GM19397 (cell line): ENCODE results near the gene NCAPD3.

ENCODE experiments used
- ATAC-seq: cut with Tn5 transposase; IDR thresholded peaks from one replicate; pipeline ENCODE4 v1.9.1; 2021; ENCODE audit warnings: mild to moderate bottlenecking, moderate library complexity; ENCODE audit not compliant: unreplicated experiment

The NCAPD3 gene

DNA sequence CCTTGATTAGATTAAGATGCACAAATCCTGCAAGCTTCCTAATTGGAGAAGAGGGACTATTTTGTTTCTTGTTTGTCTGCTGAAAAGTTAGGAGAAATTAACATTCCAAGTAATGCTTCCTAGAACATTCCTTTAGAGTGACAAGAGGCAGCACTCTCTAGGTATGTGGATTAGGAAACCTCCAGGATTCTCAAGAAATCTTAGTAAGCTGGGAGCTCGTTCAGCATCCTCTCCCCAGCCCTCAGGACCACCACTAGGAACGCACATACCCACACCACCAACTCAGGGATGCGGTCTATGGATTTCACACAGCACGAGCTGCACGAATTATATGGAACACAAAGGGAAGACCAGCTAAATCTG lies 52.9 kb downstream of the NCAPD3 start:
- ATAC-seq: no peak

DNA sequence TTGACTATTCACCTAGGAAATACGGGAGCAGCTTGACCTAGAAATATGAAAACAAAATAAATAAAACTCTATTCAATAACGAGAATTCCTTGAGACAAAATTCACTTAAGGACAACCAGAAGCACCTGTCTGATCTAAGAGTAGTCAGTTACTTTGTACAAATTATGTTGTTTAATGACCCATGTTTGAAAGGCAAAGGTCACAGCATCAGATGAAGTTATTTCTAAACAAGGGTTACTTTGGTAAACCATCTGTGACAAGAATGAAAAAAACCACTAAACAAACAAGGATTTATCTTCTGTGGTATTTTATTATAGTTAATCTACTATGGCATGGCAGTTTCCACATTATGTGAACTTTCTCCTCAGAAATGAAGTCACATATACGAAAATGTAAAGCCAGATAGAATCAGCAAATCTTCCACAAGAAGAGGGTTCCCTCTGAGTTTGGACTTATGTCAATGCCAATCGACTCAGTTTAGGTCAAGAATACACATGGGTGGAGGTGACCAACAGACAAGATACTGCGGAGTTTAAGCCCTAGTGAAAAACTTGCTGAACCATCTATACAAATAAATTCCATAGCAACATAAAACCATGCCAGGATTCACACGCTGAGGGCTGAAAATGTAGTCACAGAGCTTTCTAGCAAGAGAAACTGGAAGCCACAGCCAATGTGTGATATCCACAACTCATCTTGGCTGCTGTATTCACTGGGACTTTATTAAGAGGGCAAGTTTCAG lies 53.4 kb downstream of the NCAPD3 start:
- ATAC-seq: no peak

DNA sequence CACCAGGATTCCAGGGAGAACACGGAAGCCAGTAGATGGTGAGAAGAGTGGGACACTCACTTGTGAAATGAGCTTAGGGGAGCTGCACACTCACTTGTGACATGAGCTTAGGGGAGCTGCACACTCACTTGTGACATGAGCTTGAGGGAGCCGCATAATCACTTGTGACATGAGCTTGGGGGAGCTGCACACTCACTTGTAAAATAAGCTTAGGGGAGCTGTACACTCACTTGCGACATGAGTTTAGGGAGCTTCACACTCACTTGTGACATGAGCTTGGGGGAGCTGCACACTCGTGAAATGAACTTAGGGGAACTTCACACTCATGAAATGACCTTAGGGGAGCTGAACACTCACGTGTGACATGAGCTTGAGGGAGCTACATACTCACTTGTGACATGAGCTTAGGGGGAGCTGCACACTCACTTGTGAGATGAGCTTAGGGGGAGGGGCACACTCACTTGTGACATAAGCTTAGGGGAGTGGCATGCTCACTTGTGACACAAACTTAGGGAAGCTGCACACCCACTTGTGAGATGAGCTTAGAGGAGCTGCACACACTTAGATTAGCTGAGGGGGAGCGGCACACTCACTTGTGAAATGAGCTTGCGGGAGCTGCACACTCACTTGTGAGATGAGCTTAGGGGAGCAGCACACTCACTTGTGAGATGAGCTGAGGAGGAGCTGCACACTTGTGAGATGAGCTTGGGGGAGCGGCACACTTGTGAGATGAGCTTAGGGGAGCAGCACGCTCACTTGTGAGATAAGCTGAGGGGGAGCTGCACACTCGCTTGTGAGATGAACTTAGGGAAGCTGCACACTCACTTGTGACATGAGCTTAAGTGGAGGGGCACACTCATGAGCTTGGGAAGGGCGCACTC lies 59.0 kb downstream of the NCAPD3 start:
- ATAC-seq: no peak

DNA sequence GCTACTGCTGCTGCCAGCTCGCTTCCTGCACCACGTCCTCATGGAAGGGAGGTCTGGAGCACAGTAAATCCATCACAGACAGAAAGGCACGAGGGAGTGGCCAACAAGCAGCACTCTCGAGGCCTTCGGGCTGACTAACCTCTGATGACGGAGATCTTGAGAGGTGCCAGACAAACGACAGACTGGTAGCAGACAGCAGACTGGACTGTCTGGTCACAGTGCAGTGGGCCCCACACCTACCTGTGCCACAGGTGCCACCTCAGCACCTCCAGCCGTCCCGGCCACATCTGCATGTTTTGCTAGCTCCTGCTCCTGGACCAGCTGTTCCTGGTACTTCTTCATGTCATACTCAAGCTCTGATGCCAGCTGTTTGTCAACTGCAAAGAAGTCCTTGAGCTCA lies 64.1 kb downstream of the NCAPD3 start:
- no peak for ATAC-seq

DNA sequence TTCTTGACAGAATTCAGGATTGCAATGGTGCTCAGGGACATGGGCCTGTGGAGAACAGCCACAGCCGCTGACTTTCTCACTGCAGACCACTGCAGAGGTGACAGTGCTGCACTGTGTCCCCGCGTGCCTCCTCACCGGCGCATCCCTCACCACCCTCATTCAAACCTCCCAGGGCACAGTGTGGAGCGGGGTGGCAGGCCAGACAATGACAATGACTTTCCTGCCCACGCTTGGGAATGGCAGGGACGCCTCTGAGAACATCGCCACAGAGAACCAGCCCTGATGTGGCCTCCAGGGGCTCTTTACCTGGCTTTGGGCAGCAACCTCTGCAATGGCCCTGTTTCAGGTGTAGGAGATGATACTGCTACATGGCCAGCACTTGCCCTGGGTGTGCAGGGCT lies 65.7 kb downstream of the NCAPD3 start:
- no peak for ATAC-seq

DNA sequence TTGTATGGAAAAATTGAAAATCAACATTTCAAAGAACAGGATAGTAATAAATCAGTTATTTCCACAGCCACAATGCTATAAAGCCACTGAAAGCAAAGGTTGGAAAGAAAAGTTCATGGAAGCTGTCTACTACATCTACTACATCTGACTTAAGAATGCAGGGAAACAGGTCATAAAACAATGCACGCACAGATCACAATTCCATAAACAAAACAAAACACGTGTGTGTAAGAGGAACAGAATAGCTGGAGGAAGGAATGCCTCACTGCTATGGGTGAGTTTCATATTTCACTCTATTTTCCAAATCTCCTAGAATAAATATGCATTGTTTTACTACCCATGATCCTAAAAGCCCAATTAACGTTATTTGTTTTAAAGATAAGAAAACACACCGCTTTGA lies 66.3 kb downstream of the NCAPD3 start:
- ATAC-seq: no peak

DNA sequence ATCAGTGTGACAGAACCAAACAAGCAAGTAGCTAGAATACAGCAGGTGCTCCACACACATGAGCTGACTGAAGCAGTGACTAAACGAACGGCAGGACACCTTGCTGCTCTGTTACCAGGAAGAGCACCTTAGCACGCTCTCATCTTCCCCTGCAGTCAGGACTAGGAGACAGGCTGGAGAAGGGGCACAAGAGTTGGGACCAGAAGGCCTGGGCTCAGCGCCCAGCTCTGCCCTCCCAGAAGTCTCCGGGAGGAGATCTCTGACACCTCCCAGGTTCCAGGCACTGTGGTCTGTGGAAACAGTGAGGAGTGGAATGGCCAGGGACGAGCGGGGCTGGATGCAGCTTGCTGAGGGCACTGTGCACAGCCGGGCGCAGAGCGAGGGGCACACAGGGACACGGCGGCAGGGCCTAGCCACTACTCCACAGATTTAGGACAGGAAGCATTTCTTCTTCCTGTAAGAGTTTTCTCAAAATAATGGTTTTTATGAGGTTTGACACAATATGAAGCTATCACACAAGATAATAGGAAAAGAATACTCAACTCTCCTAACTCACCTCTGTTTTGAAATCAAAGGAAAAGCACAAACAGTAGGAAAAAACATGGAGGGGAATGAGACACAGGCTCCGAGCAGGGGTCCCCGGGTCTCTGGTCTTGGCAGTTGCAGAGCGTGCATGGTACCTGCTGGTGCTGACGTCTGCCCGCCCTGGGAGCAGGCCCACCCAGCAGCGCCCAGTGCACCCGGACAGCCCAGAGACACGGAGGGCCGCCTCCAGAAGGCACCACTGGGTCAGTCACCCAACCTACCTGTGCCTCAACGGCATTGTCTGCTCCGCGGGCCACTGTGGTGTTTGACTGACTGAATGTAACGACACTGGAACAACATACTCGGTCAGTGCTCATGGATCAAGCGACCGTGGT lies 67.6 kb downstream of the NCAPD3 start:
- ATAC-seq: no peak

DNA sequence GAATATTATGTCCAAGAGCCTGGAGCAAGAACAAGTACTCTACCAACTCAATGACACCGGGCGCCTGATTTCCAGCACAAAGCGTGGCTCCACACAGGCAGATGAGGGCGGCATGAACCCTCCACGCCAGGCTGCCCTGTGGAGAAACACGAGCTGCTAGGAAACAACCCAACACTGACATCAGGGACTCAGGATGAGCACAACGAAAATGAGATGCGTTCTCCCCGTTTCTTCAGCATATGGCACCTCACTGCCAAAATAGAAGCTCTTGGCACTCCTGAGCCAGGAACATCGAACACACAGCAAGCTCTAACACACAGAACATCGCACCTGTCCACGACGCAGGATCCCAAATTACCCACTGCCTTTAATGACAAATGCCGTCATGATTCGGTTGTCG lies 68.3 kb downstream of the NCAPD3 start:
- ATAC-seq: no peak

DNA sequence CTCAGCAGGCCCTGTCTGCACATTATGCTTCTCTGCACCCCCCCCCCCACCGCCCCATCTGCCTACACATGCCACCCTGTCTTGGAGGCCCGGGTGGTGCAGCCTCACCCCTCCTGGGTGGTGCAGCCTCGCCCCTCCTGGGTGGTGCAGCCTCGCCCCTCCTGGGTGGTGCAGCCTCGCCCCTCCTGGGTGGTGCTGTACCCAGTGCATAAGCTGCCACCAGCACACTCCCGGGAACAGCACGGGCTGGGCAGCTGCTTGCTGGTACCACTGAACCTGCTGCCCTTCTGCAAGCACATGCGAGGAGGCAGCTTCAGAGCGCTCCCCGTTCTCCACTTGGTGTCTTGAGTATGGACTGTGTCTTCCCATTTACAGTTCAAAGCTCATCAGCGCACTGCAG lies 69.3 kb downstream of the NCAPD3 start:
- ATAC-seq: no peak

DNA sequence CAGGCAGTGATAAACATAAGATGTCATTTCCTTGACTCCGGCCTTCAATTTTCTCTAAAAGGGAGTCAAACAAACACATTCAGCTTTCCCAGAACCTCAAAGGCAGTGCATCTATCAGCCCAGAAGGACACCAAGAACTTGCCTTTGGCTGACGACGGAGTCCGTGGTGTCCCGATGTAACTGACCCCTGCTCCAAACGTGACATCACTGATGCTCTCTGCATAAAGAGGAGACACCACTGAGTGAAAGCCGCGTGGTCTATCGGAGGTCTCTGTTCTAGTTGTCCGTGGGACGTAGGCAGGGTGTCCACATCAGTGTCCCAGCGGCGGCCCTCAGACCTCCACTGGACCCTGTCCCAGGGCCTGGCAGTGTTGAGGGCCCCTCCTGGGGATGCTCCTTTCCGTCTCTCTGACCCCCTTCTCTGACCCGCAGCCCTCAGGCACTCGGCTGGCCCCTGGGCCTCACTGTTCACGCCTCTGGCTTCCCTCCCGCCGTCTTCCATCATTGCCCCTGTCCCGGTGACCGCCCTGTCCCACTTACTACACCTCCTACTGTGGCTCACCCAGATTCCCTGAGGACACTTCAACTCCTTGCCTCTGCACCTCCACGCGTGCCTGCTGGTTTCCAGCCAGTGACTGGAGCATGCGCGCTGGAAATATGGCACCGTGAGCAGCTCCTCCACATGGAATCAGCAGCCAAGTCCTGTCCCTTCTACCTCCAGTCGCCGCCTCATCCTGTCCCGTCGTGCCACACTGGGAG lies 70.4 kb downstream of the NCAPD3 start:
- no peak for ATAC-seq

DNA sequence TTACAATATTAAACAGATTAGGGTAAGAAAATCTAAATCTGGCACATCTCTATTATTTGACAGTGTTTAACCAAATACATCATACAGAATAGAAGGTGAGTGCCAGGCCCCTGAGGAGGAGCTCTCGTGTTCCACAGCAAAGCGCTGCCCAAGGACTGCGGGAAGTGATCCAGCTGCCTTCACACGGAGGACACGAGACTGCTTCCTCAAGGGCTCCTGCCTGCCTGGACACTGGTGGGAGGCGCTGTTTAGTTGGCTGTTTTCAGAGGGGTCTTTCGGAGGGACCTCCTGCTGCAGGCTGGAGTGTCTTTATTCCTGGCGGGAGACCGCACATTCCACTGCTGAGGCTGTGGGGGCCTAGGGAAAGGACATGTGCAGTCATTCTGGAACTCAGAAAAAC lies 71.1 kb downstream of the NCAPD3 start:
- ATAC-seq: no peak

DNA sequence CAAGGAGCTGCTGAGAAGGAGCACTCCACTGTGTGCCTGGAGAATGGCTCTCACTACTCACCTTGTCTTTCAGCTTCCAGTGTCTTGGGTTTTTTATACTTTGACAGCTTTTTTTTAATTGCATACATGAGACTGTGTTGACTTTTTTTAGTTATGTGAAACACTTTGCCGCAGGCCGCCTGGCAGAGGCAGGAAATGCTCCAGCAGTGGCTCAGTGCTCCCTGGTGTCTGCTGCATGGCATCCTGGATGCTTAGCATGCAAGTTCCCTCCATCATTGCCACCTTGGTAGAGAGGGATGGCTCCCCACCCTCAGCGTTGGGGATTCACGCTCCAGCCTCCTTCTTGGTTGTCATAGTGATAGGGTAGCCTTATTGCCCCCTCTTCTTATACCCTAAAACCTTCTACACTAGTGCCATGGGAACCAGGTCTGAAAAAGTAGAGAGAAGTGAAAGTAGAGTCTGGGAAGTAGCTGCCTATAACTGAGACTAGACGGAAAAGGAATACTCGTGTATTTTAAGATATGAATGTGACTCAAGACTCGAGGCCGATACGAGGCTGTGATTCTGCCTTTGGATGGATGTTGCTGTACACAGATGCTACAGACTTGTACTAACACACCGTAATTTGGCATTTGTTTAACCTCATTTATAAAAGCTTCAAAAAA lies 72.6 kb downstream of the NCAPD3 start:
- no peak for ATAC-seq

DNA sequence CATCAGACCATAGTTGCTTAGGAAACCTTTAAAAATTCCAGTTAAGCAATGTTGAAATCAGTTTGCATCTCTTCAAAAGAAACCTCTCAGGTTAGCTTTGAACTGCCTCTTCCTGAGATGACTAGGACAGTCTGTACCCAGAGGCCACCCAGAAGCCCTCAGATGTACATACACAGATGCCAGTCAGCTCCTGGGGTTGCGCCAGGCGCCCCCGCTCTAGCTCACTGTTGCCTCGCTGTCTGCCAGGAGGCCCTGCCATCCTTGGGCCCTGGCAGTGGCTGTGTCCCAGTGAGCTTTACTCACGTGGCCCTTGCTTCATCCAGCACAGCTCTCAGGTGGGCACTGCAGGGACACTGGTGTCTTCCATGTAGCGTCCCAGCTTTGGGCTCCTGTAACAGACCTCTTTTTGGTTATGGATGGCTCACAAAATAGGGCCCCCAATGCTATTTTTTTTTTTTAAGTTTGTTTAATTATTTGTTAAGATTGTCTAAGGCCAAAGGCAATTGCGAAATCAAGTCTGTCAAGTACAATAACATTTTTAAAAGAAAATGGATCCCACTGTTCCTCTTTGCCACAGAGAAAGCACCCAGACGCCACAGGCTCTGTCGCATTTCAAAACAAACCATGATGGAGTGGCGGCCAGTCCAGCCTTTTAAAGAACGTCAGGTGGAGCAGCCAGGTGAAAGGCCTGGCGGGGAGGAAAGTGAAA lies 73.4 kb downstream of the NCAPD3 start:
- no peak for ATAC-seq

DNA sequence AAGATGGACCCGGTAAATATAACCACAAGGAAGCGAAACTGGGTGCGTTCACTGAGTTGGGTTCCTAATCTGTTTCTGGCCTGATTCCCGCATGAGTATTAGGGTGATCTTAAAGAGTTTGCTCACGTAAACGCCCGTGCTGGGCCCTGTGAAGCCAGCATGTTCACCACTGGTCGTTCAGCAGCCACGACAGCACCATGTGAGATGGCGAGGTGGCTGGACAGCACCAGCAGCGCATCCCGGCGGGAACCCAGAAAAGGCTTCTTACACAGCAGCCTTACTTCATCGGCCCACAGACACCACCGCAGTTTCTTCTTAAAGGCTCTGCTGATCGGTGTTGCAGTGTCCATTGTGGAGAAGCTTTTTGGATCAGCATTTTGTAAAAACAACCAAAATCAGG lies 74.4 kb downstream of the NCAPD3 start:
- ATAC-seq: no peak

DNA sequence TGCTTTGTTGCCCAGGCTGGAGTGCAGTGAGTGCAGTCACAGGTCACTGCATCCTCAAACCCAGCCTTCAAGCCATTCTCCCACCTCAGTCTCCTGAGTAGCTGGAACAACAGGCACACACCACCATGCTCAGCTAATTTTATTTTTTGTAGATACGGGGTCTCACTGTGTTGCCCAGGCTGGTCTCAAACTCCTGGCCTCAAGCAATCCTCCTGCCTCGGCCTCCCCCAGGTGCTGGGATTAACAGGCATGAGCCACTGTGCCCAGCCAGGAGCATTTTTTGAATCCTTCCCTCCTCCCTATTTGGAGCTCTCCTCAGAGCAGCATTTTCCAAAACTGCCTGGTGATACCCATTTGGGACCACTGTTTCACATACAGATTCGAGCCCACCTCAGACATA lies 77.2 kb downstream of the NCAPD3 start:
- ATAC-seq: no peak

DNA sequence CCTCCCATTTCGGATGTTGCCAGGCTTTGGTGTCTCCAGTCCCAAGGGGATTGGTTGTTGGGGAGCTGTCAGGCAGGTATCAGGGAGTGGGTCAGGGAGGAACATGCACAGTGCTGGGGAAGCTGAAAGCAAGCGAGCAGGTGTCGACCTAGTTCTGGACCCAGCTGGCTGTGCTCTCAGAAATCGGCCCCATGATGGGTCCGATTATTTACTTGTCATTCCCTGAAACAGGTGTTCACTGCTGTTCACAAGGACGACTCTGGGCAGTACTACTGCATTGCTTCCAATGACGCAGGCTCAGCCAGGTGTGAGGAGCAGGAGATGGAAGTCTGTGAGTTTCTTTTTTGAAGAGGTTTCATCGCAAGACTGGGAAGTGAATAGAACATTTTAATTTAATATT lies 78.1 kb downstream of the NCAPD3 start:
- no peak for ATAC-seq

DNA sequence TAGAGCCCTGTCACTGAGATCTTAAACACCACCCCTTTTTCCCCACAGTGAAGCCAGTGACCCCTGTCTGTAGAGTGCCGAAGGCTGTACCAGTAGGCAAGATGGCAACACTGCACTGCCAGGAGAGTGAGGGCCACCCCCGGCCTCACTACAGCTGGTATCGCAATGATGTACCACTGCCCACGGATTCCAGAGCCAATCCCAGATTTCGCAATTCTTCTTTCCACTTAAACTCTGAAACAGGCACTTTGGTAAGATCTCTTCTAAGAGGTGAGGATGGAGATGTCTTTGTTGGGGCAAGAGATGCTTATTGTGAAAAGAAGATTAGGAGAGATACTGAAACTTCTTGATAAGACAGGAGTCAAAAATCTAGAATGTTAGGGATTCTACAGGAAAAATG lies 79.0 kb downstream of the NCAPD3 start:
- ATAC-seq: no peak

DNA sequence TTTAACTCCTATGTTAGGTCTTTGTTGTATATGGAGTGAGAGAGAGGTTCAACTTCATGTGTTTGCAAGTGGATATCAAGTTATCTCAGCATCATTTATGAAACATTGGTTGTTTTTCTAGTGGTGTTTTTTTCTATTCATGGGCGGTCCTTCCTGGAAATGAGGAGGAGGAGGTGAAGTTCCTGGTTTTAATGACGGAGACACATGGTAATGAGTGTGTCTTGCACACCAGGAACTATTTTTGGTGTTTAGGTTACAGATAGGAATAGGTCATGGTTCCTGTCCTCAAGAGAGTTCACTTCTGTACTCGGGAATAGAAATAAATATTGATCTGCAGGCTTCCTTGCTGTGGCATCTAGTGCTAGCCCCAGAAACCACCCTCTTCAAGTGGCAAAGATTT lies 80.0 kb downstream of the NCAPD3 start:
- ATAC-seq: no peak

DNA sequence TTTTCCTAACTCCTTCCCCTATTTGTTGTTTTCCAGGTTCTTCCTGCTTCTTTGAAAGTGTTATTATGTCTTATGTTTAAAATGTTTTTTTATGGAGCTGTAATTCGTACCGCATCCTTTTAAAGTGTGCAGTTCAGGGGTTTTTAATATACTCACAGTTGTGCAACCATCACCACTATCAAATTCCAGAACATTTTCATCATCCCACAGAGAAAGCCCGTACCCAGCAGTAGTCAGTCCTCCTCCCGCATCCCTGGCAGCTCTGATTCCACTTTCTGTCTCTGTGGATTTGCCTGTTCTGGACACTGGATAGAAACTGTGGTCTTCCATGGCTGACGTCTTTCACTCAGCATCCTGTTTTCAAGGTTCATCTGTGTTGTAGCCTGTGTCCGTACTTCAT lies 81.2 kb downstream of the NCAPD3 start:
- ATAC-seq: no peak
